ENCODE measurements around the gene CA5A. TPM values are rescaled to one million over a fixed set of nuclear protein-coding genes. Genes with fewer than 3 reads are reported as not detected.

Gene CA5A
- total and polyA plus RNA-seq, 2 of the 13 experiments (the other 11 are each of a cell fraction or from before 2014, with no cell fraction given), result 66.8 to 106 TPM

DNA sequence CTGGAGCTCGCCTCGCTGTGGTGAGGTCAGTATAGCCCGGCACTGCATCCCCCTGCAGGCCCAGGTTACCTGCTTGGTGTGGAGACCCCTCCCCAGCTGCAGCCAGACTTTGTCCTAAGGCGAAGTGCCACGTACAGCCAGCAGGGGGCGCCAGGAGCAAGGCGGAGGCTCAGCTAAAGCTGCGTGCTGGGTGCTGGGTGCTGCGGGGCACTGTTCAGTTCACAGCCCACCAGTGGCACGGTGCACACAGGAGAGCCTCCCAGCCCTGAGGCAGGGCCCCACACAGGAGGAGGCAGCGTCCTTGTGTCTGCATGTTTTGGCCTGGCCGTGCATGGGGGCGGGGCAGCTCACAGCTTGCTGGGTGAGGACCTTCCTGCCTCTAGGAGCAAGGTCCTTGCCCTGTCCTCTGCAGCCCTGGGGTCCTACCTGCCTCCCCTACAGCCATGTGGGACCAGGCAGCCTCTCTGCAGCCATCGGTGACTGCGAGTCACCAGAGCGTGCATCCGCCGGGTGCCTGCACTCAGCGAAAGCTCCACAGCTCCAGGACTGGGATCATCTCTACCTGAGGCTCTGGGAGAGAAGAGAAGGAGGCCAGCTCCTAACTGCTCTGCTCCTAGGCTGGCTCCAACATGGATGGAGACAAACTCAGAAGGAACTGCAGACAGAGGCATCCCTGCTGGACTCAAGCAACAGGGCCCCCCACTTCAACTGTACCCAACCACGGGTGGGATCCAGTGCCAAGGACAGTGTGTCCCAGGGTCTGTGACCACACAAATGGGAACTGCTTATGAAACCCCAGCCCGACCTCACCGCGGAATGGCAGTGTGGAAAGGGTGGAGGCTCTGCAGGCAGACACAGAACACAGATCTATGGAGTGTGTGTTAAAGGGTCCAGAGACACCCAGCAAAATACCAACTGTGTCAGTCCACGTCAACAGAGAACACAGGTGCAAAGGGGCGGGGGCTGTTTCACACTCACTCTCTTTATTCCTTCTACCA lies 86.0 kb downstream of the CA5A start (continued):
- TF ChIP-seq ZNF329 (CRISPR knock-in tag; IDR thresholded peaks at IDR 0.05; ENCODE audit: low read depth) (0 out of 2 replicates have a peak, but pooled peaks have one; percentile 38), ZEB1 (IDR thresholded peaks at IDR 0.05; ENCODE audit: insufficient replicate concordance, low read depth) (no peak), MTF2 (CRISPR knock-in tag; IDR thresholded peaks at IDR 0.05; ENCODE audit: borderline replicate concordance) (no peak), YEATS2 (CRISPR knock-in tag; IDR thresholded peaks at IDR 0.05; ENCODE audit: borderline replicate concordance) (peak; percentile 39; the same call in 1 of the 2 replicates), ZNF761 (CRISPR knock-in tag; conservative IDR thresholded peaks at IDR 0.05) (peak; percentile 88; the same call in 1 of the 2 replicates), KDM3A (CRISPR knock-in tag; IDR thresholded peaks at IDR 0.05; ENCODE audit: low read depth) (peak; percentile 99), ZNF550 (CRISPR knock-in tag; IDR thresholded peaks at IDR 0.05; ENCODE audit: borderline replicate concordance) (no peak; the same call in 1 of the 2 replicates), IRF9 (CRISPR knock-in tag; IDR thresholded peaks at IDR 0.05; ENCODE audit: borderline replicate concordance) (peak; percentile 99), ZNF354B (CRISPR knock-in tag; IDR thresholded peaks at IDR 0.05) (0 out of 2 replicates have a peak, but pooled peaks have one; percentile 10), ZBTB34 (CRISPR knock-in tag; IDR thresholded peaks at IDR 0.05) (peak; percentile 91; the same call in 1 of the 2 replicates), SRSF4 (IDR thresholded peaks at IDR 0.05; ENCODE audit: low read depth, low read length, poor library complexity, severe bottlenecking) (no peak), SALL1 (CRISPR knock-in tag; IDR thresholded peaks at IDR 0.05) (peak; percentile 98), SMC3 (IDR thresholded peaks at IDR 0.05; ENCODE audit: low read length) (peak; percentile 73; the same call in 1 of the 2 replicates), HES4 (CRISPR knock-in tag; IDR thresholded peaks at IDR 0.05; ENCODE audit: borderline replicate concordance) (no peak; the same call in 1 of the 2 replicates), HDAC2 (CRISPR knock-in tag; IDR thresholded peaks at IDR 0.05) (peak; percentile 99), TARDBP (CRISPR knock-in tag; IDR thresholded peaks at IDR 0.05) (peak; percentile 95), ZNF746 (CRISPR knock-in tag; IDR thresholded peaks at IDR 0.05) (peak; percentile 78; the same call in 1 of the 2 replicates), ZNF143 (CRISPR knock-in tag; IDR thresholded peaks at IDR 0.05) (peak; percentile 51; the same call in 1 of the 2 replicates), ZNF33B (CRISPR knock-in tag; IDR thresholded peaks at IDR 0.05) (peak; percentile 91), SIX4 (CRISPR knock-in tag; IDR thresholded peaks at IDR 0.05) (peak; percentile 65; the same call in 1 of the 2 replicates), SSRP1 (CRISPR knock-in tag; IDR thresholded peaks at IDR 0.05) (peak; percentile 97), HNRNPK (IDR thresholded peaks at IDR 0.05; ENCODE audit: low read depth, low read length, poor library complexity, severe bottlenecking) (no peak), STAG1 (CRISPR knock-in tag; IDR thresholded peaks at IDR 0.05) (peak; percentile 96)
- TF ChIP-seq, protein P1, sequence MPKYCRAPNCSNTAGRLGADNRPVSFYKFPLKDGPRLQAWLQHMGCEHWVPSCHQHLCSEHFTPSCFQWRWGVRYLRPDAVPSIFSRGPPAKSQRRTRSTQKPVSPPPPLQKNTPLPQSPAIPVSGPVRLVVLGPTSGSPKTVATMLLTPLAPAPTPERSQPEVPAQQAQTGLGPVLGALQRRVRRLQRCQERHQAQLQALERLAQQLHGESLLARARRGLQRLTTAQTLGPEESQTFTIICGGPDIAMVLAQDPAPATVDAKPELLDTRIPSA (CRISPR knock-in tag; IDR thresholded peaks at IDR 0.05; ENCODE audit: borderline replicate concordance), result no peak
- TF ChIP-seq, protein P2, sequence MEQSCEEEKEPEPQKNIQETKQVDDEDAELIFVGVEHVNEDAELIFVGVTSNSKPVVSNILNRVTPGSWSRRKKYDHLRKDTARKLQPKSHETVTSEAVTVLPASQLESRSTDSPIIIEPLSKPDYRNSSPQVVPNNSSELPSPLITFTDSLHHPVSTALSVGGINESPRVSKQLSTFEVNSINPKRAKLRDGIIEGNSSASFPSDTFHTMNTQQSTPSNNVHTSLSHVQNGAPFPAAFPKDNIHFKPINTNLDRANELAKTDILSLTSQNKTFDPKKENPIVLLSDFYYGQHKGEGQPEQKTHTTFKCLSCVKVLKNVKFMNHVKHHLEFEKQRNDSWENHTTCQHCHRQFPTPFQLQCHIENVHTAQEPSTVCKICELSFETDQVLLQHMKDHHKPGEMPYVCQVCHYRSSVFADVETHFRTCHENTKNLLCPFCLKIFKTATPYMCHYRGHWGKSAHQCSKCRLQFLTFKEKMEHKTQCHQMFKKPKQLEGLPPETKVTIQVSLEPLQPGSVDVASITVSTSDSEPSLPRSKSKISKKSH (CRISPR knock-in tag; IDR thresholded peaks at IDR 0.05; ENCODE audit: borderline replicate concordance), result peak; percentile 90; the same call in 1 of the 2 replicates
